Measurements from ENCODE around the gene CGGBP1. TPM values are rescaled to one million over a fixed set of nuclear protein-coding genes. Genes with fewer than 3 reads are reported as not detected.
"Not testable (repeated sequence)": the region's sequence is repeated elsewhere in the genome, so short reads cannot be mapped to it uniquely, and the experiment has no call there.

CGGBP1 gene
- total RNA-seq, 1 donor from 2014 or later: 57.1 TPM

- no peak for DNase-seq
- Mint-ChIP-seq H3K9me3 (ENCODE audit: unreplicated experiment) (no peaks in the 10 kb centered on the region), H3K4me3 (ENCODE audit: unreplicated experiment) (no peak overlapping the region), H3K4me1 (ENCODE audit: low read depth, unreplicated experiment) (no peaks in the 10 kb centered on the region), H3K36me3 (ENCODE audit: unreplicated experiment) (no peaks in the 10 kb centered on the region), H3K27ac (ENCODE audit: unreplicated experiment) (no peak overlapping the region), H3K27me3 (ENCODE audit: unreplicated experiment) (no peaks in the 10 kb centered on the region)
- no peak for TF ChIP-seq CTCF (IDR thresholded peaks at IDR 0.05; ENCODE audit: partially characterized antibody, unreplicated experiment)
Observed at GRCh38 chr3:88025001-88025552, 33.7 kb downstream of the CGGBP1 start.

- no peak overlapping the region for H3K27ac Mint-ChIP-seq (ENCODE audit: unreplicated experiment)
- no peaks in the 10 kb centered on the region for H3K27me3 Mint-ChIP-seq (ENCODE audit: unreplicated experiment)
- TF ChIP-seq CTCF (IDR thresholded peaks at IDR 0.05; ENCODE audit: partially characterized antibody, unreplicated experiment): no peak
- no peaks in the 10 kb centered on the region for H3K4me1 Mint-ChIP-seq (ENCODE audit: low read depth, unreplicated experiment)
- H3K9me3 Mint-ChIP-seq (ENCODE audit: unreplicated experiment): peaks cover 5% of the 10 kb centered on the region
- H3K36me3 Mint-ChIP-seq (ENCODE audit: unreplicated experiment): peaks cover 13% of the 10 kb centered on the region
- no peak overlapping the region for H3K4me3 Mint-ChIP-seq (ENCODE audit: unreplicated experiment)
- no peak for DNase-seq
Observed at GRCh38 chr3:88019024-88019423, 39.8 kb downstream of the CGGBP1 start.

- not testable (repeated sequence) for H3K4me1 Mint-ChIP-seq (ENCODE audit: low read depth, unreplicated experiment); H3K27me3 Mint-ChIP-seq (ENCODE audit: unreplicated experiment); H3K27ac Mint-ChIP-seq (ENCODE audit: unreplicated experiment); H3K9me3 Mint-ChIP-seq (ENCODE audit: unreplicated experiment); DNase-seq; H3K4me3 Mint-ChIP-seq (ENCODE audit: unreplicated experiment)
- peaks cover 13% of the 10 kb centered on the region for H3K36me3 Mint-ChIP-seq (ENCODE audit: unreplicated experiment)
Observed at GRCh38 chr3:88015656-88016055, 43.1 kb downstream of the CGGBP1 start.

GRCh38 chr3:88013592-88013991, 45.2 kb downstream of the CGGBP1 start:
- peaks cover 13% of the 10 kb centered on the region for H3K36me3 Mint-ChIP-seq (ENCODE audit: unreplicated experiment)
- no peaks in the 10 kb centered on the region for H3K4me1 Mint-ChIP-seq (ENCODE audit: low read depth, unreplicated experiment)
- peaks cover 5% of the 10 kb centered on the region for H3K9me3 Mint-ChIP-seq (ENCODE audit: unreplicated experiment)
- DNase-seq: no peak
- TF ChIP-seq CTCF (IDR thresholded peaks at IDR 0.05; ENCODE audit: partially characterized antibody, unreplicated experiment): no peak
- H3K27me3 Mint-ChIP-seq (ENCODE audit: unreplicated experiment): no peaks in the 10 kb centered on the region
- H3K27ac Mint-ChIP-seq (ENCODE audit: unreplicated experiment): no peak overlapping the region
- no peak overlapping the region for H3K4me3 Mint-ChIP-seq (ENCODE audit: unreplicated experiment)

GRCh38 chr3:88010810-88011209, 48.0 kb downstream of the CGGBP1 start:
- no peaks in the 10 kb centered on the region for H3K36me3 Mint-ChIP-seq (ENCODE audit: unreplicated experiment)
- H3K27ac Mint-ChIP-seq (ENCODE audit: unreplicated experiment): no peak overlapping the region
- H3K4me1 Mint-ChIP-seq (ENCODE audit: low read depth, unreplicated experiment): no peaks in the 10 kb centered on the region
- no peaks in the 10 kb centered on the region for H3K9me3 Mint-ChIP-seq (ENCODE audit: unreplicated experiment)
- no peak overlapping the region for H3K4me3 Mint-ChIP-seq (ENCODE audit: unreplicated experiment)
- DNase-seq: no peak
- no peaks in the 10 kb centered on the region for H3K27me3 Mint-ChIP-seq (ENCODE audit: unreplicated experiment)
- TF ChIP-seq CTCF (IDR thresholded peaks at IDR 0.05; ENCODE audit: partially characterized antibody, unreplicated experiment): no peak

All from glutamatergic neuron (in vitro differentiated cells).